ENCODE results near the gene ZNF827.

Gene ZNF827

GRCh38 chr4:145891958-145892357 is 46.7 kb downstream of the ZNF827 start:
- no peak for DNase-seq (ENCODE audit: low read depth in 2 of 3, low spot score in 2 of 3)

- no peak for DNase-seq (ENCODE audit: low read depth in 2 of 3, low spot score in 2 of 3)
These were observed 47.9 kb downstream of the ZNF827 start for GRCh38 chr4:145890689-145891088.

- no peak for DNase-seq (ENCODE audit: low read depth in 2 of 3, low spot score in 2 of 3)
These were observed 50.2 kb downstream of the ZNF827 start for GRCh38 chr4:145888393-145888792.

GRCh38 chr4:145887241-145887991 is 51.2 kb downstream of the ZNF827 start:
- no peak for DNase-seq (ENCODE audit: low read depth in 2 of 3, low spot score in 2 of 3)

- no peak for DNase-seq (ENCODE audit: low read depth in 2 of 3, low spot score in 2 of 3)
These were observed 51.8 kb downstream of the ZNF827 start for GRCh38 chr4:145886871-145887240.

- no peak for DNase-seq (ENCODE audit: low read depth in 2 of 3, low spot score in 2 of 3)
These were observed 53.0 kb downstream of the ZNF827 start for GRCh38 chr4:145885666-145886065.

- no peak for DNase-seq (ENCODE audit: low read depth in 2 of 3, low spot score in 2 of 3)
These were observed 53.8 kb downstream of the ZNF827 start for GRCh38 chr4:145884775-145885174.

GRCh38 chr4:145883101-145883694 is 55.4 kb downstream of the ZNF827 start:
- no peak for DNase-seq (ENCODE audit: low read depth in 2 of 3, low spot score in 2 of 3)

- DNase-seq (ENCODE audit: low read depth in 2 of 3, low spot score in 2 of 3), result no peak
These were observed 56.0 kb downstream of the ZNF827 start for GRCh38 chr4:145882604-145883003.

- no peak for DNase-seq (ENCODE audit: low read depth in 2 of 3, low spot score in 2 of 3)
These were observed 56.6 kb downstream of the ZNF827 start for GRCh38 chr4:145881989-145882388.

- DNase-seq (ENCODE audit: low read depth in 2 of 3, low spot score in 2 of 3), result no peak
These were observed 57.0 kb downstream of the ZNF827 start for GRCh38 chr4:145881576-145881975.

- DNase-seq (ENCODE audit: low read depth in 2 of 3, low spot score in 2 of 3), result no peak
These were observed 58.2 kb downstream of the ZNF827 start for GRCh38 chr4:145880355-145880960.

- no peak for DNase-seq (ENCODE audit: low read depth in 2 of 3, low spot score in 2 of 3)
These were observed 59.0 kb downstream of the ZNF827 start for GRCh38 chr4:145879598-145879997.

GRCh38 chr4:145878501-145879435 is 59.9 kb downstream of the ZNF827 start:
- no peak for DNase-seq (ENCODE audit: low read depth in 2 of 3, low spot score in 2 of 3)

GRCh38 chr4:145876531-145877180 is 62.0 kb downstream of the ZNF827 start:
- no peak for DNase-seq (ENCODE audit: low read depth in 2 of 3, low spot score in 2 of 3)

GRCh38 chr4:145873901-145874300 is 64.7 kb downstream of the ZNF827 start:
- no peak for DNase-seq (ENCODE audit: low read depth in 2 of 3, low spot score in 2 of 3)

- DNase-seq (ENCODE audit: low read depth in 2 of 3, low spot score in 2 of 3), result no peak
These were observed 67.4 kb downstream of the ZNF827 start for GRCh38 chr4:145871209-145871608.

- no peak for DNase-seq (ENCODE audit: low read depth in 2 of 3, low spot score in 2 of 3)
These were observed 68.2 kb downstream of the ZNF827 start for GRCh38 chr4:145870155-145871020.

- DNase-seq (ENCODE audit: low read depth in 2 of 3, low spot score in 2 of 3), result no peak
These were observed 69.8 kb downstream of the ZNF827 start for GRCh38 chr4:145868637-145869409.
